ENCODE measurements around the gene TOGARAM1.

The TOGARAM1 gene

DNA sequence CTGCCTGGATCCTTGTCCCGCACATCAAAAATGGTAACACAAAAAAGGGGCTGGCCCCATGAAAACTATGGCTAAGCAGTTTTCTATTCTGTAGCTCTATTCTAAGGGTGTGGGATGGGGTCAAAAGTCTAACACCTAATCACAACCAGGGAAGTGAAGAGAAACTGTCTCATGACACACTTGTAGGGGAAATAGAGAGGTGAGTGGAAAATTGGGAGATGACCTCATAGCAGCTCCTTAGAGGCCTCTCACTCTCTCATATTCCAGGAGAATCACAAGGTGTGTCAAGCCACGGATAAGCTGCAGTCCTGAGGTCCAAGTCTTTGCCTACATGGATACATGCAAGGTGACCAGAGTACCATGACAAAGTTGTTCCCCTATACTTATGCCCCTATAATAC, 10.9 kb upstream of the TOGARAM1 start:
- TF ChIP-seq ZFP41 (tag by site-specific recombination; IDR thresholded peaks at IDR 0.05; ENCODE audit: borderline replicate concordance) (no peak), ZNF292 (tag by site-specific recombination; IDR thresholded peaks at IDR 0.05; ENCODE audit: borderline replicate concordance, low read depth) (no peak), PRDM6 (tag by site-specific recombination; IDR thresholded peaks at IDR 0.05) (no peak), ZNF112 (tag by site-specific recombination; IDR thresholded peaks at IDR 0.05) (no peak), PRDM1 (tag by site-specific recombination; IDR thresholded peaks at IDR 0.05) (no peak), IKZF3 (tag by site-specific recombination; IDR thresholded peaks at IDR 0.05) (no peak), BCL11A (tag by site-specific recombination; IDR thresholded peaks at IDR 0.05; ENCODE audit: low read depth) (no peak), ZNF600 (tag by site-specific recombination; IDR thresholded peaks at IDR 0.05) (no peak), GFI1B (tag by site-specific recombination; IDR thresholded peaks at IDR 0.05) (no peak), ZBTB21 (tag by site-specific recombination; IDR thresholded peaks at IDR 0.05) (no peak), GLI4 (tag by site-specific recombination; IDR thresholded peaks at IDR 0.05) (no peak), ZNF202 (tag by site-specific recombination; IDR thresholded peaks at IDR 0.05; ENCODE audit: borderline replicate concordance) (no peak), ZSCAN30 (tag by site-specific recombination; IDR thresholded peaks at IDR 0.05) (no peak), ZNF529 (tag by site-specific recombination; IDR thresholded peaks at IDR 0.05; ENCODE audit: insufficient replicate concordance) (no peak), ZNF274 (IDR thresholded peaks at IDR 0.05; ENCODE audit: low read length) (no peak), ZNF274 (tag by site-specific recombination; IDR thresholded peaks at IDR 0.05; ENCODE audit: borderline replicate concordance) (no peak), ZNF658 (tag by site-specific recombination; IDR thresholded peaks at IDR 0.05) (no peak)
- TF ChIP-seq, protein P1, sequence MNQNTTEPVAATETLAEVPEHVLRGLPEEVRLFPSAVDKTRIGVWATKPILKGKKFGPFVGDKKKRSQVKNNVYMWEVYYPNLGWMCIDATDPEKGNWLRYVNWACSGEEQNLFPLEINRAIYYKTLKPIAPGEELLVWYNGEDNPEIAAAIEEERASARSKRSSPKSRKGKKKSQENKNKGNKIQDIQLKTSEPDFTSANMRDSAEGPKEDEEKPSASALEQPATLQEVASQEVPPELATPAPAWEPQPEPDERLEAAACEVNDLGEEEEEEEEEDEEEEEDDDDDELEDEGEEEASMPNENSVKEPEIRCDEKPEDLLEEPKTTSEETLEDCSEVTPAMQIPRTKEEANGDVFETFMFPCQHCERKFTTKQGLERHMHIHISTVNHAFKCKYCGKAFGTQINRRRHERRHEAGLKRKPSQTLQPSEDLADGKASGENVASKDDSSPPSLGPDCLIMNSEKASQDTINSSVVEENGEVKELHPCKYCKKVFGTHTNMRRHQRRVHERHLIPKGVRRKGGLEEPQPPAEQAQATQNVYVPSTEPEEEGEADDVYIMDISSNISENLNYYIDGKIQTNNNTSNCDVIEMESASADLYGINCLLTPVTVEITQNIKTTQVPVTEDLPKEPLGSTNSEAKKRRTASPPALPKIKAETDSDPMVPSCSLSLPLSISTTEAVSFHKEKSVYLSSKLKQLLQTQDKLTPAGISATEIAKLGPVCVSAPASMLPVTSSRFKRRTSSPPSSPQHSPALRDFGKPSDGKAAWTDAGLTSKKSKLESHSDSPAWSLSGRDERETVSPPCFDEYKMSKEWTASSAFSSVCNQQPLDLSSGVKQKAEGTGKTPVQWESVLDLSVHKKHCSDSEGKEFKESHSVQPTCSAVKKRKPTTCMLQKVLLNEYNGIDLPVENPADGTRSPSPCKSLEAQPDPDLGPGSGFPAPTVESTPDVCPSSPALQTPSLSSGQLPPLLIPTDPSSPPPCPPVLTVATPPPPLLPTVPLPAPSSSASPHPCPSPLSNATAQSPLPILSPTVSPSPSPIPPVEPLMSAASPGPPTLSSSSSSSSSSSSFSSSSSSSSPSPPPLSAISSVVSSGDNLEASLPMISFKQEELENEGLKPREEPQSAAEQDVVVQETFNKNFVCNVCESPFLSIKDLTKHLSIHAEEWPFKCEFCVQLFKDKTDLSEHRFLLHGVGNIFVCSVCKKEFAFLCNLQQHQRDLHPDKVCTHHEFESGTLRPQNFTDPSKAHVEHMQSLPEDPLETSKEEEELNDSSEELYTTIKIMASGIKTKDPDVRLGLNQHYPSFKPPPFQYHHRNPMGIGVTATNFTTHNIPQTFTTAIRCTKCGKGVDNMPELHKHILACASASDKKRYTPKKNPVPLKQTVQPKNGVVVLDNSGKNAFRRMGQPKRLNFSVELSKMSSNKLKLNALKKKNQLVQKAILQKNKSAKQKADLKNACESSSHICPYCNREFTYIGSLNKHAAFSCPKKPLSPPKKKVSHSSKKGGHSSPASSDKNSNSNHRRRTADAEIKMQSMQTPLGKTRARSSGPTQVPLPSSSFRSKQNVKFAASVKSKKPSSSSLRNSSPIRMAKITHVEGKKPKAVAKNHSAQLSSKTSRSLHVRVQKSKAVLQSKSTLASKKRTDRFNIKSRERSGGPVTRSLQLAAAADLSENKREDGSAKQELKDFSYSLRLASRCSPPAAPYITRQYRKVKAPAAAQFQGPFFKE (tag by site-specific recombination; IDR thresholded peaks at IDR 0.05; ENCODE audit: borderline replicate concordance): no peak
- TF ChIP-seq, protein P2, sequence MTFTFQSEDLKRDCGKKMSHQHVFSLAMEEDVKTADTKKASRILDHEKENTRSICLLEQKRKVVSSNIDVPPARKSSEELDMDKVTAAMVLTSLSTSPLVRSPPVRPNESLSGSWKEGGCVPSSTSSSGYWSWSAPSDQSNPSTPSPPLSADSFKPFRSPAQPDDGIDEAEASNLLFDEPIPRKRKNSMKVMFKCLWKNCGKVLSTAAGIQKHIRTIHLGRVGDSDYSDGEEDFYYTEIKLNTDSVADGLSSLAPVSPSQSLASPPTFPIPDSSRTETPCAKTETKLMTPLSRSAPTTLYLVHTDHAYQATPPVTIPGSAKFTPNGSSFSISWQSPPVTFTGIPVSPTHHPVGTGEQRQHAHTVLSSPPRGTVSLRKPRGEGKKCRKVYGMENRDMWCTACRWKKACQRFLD (tag by site-specific recombination; IDR thresholded peaks at IDR 0.05): no peak
- TF ChIP-seq, protein P3, sequence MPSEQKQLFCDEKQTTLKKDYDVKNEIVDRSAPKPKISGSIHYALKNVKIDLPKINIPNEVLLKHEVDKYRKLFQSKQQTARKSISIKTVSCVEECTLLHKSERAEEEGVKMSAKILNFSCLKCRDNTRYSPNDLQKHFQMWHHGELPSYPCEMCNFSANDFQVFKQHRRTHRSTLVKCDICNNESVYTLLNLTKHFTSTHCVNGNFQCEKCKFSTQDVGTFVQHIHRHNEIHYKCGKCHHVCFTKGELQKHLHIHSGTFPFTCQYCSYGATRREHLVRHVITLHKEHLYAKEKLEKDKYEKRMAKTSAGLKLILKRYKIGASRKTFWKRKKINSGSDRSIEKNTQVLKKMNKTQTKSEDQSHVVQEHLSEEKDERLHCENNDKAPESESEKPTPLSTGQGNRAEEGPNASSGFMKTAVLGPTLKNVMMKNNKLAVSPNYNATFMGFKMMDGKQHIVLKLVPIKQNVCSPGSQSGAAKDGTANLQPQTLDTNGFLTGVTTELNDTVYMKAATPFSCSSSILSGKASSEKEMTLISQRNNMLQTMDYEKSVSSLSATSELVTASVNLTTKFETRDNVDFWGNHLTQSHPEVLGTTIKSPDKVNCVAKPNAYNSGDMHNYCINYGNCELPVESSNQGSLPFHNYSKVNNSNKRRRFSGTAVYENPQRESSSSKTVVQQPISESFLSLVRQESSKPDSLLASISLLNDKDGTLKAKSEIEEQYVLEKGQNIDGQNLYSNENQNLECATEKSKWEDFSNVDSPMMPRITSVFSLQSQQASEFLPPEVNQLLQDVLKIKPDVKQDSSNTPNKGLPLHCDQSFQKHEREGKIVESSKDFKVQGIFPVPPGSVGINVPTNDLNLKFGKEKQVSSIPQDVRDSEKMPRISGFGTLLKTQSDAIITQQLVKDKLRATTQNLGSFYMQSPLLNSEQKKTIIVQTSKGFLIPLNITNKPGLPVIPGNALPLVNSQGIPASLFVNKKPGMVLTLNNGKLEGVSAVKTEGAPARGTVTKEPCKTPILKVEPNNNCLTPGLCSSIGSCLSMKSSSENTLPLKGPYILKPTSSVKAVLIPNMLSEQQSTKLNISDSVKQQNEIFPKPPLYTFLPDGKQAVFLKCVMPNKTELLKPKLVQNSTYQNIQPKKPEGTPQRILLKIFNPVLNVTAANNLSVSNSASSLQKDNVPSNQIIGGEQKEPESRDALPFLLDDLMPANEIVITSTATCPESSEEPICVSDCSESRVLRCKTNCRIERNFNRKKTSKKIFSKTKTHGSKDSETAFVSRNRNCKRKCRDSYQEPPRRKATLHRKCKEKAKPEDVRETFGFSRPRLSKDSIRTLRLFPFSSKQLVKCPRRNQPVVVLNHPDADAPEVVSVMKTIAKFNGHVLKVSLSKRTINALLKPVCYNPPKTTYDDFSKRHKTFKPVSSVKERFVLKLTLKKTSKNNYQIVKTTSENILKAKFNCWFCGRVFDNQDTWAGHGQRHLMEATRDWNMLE (tag by site-specific recombination; conservative IDR thresholded peaks at IDR 0.05; ENCODE audit: low read depth): no peak
- POLR2A ChIA-PET: no interaction called here
- CTCF ChIA-PET: no interaction called here
- H3K4me1 ChIP-seq (ENCODE audit: control insufficient read depth, insufficient read depth, low read length): peaks cover 18% of the 10 kb centered on the region
- H3K27ac ChIP-seq (ENCODE audit: extremely low read depth, low read depth, low read length): no peak overlapping the region
- peaks cover 3 to 12% of the 10 kb centered on the region in 2 experiments for H3K36me3 ChIP-seq (ENCODE audit: control insufficient read depth in 2 of 2, insufficient read depth in 1 of 2, low read length in 2 of 2)
- H3K9me3 ChIP-seq (ENCODE audit: control insufficient read depth, insufficient read depth, low read depth, low read length): no peaks in the 10 kb centered on the region
- H3K4me3 ChIP-seq (ENCODE audit: low read depth, low read length): no peak overlapping the region
